Gastroesophageal sphincter (tissue), 3 donors: ENCODE measurements around the gene DET1.

Experiments
- CTCF ChIP-seq, 4 experiments: fragments of 200-600 bp in 2 of 4; fragments of 450-650 bp in 2 of 4; sonication (generic) in 1 of 4; IDR thresholded peaks; one replicate each; pipeline ENCODE4 v1.5.1; 2017 to 2019; ENCODE audit warnings: antibody characterized with exemption in 4 of 4, mild to moderate bottlenecking in 2 of 4, moderate library complexity in 2 of 4
- POLR2AphosphoS5 ChIP-seq: sonication (generic); formaldehyde crosslinking; IDR thresholded peaks from one replicate; pipeline ENCODE4 v1.6.1; 2017; ENCODE audit warnings: antibody characterized with exemption

GRCh38 chr15:88506628-88507027 is 39.9 kb downstream of the DET1 start:
- no peak for TF ChIP-seq CTCF (IDR thresholded peaks at IDR 0.05)
- TF ChIP-seq POLR2AphosphoS5 = no peak
